Loucy (cell line): ENCODE measurements around the gene UBE2U.

ENCODE experiments used
- H2AFZ ChIP-seq: fragments of 200-600 bp; sonication (generic); 2 replicates; pipeline ENCODE4 v1.6.0; 2016; ENCODE audit warnings: antibody characterized with exemption, mild to moderate bottlenecking, low read length, moderate library complexity
- H3F3A ChIP-seq: fragments of 200-600 bp; 2 replicates; pipeline ENCODE4 v1.6.0; 2016; ENCODE audit warnings: antibody characterized with exemption, low read depth, mild to moderate bottlenecking
- H3K27me3 ChIP-seq: fragments of 200-600 bp; sonication (generic); 2 replicates; pipeline ENCODE4 v1.6.1; 2014; ENCODE audit warnings: low read length, mild to moderate bottlenecking; ENCODE audit not compliant: insufficient read depth, poor library complexity, severe bottlenecking
- H3K36me3 ChIP-seq: fragments of 200-600 bp; sonication (generic); 2 replicates; pipeline ENCODE4 v1.6.1; 2016; ENCODE audit warnings: low read length; ENCODE audit not compliant: insufficient read depth
- H3K4me1 ChIP-seq: fragments of 200-600 bp; sonication (generic); 2 replicates; pipeline ENCODE4 v1.5.1; 2014; ENCODE audit warnings: low read length, mild to moderate bottlenecking; ENCODE audit not compliant: insufficient read depth, poor library complexity, severe bottlenecking
- H3K4me2 ChIP-seq: fragments of 200-600 bp; sonication (generic); 2 replicates; pipeline ENCODE4 v1.6.0; 2014; ENCODE audit warnings: antibody characterized with exemption, low read length, low read depth, mild to moderate bottlenecking; ENCODE audit not compliant: poor library complexity, severe bottlenecking
- H3K4me3 ChIP-seq: fragments of 200-600 bp; sonication (generic); 2 replicates; pipeline ENCODE4 v1.5.1; 2014; ENCODE audit warnings: low read length, mild to moderate bottlenecking, mixed read lengths; ENCODE audit not compliant: poor library complexity, severe bottlenecking
- H3K79me2 ChIP-seq: fragments of 200-600 bp; sonication (generic); 2 replicates; pipeline ENCODE4 v1.6.1; 2014; ENCODE audit warnings: low read length; ENCODE audit not compliant: insufficient read depth
- H3K9ac ChIP-seq: fragments of 200-600 bp; sonication (generic); 2 replicates; pipeline ENCODE4 v1.6.0; 2014; ENCODE audit warnings: mild to moderate bottlenecking, low read depth, low read length, moderate library complexity; ENCODE audit not compliant: poor library complexity, severe bottlenecking
- H3K9me2 ChIP-seq: fragments of 200-600 bp; sonication (generic); replicated peaks from 2 replicates; pipeline ENCODE4 v1.6.1; 2016; ENCODE audit warnings: low read depth, low read length, mixed read lengths
- H3K9me3 ChIP-seq: fragments of 200-600 bp; sonication (generic); 2 replicates; pipeline ENCODE4 v1.6.1; 2014; ENCODE audit warnings: mild to moderate bottlenecking, antibody characterized with exemption, low read length, low read depth; ENCODE audit not compliant: insufficient read depth
- H4K20me1 ChIP-seq: fragments of 200-600 bp; sonication (generic); 2 replicates; pipeline ENCODE4 v1.6.0; 2014; ENCODE audit warnings: antibody characterized with exemption, low read length, mild to moderate bottlenecking; ENCODE audit not compliant: insufficient read depth, poor library complexity, severe bottlenecking
- EZH2phosphoT487 ChIP-seq: fragments of 200-600 bp; IDR thresholded peaks from 2 replicates; pipeline ENCODE4 v1.6.1; 2018; ENCODE audit warnings: antibody characterized with exemption, mild to moderate bottlenecking, moderate library complexity, borderline replicate concordance
- TF ChIP-seq, protein P1 (sequence below): fragments of 200-600 bp; sonication (generic); conservative IDR thresholded peaks from 2 replicates; pipeline ENCODE4 v1.5.1; 2014; ENCODE audit warnings: mild to moderate bottlenecking, antibody characterized with exemption, low read length

UBE2U gene

DNA sequence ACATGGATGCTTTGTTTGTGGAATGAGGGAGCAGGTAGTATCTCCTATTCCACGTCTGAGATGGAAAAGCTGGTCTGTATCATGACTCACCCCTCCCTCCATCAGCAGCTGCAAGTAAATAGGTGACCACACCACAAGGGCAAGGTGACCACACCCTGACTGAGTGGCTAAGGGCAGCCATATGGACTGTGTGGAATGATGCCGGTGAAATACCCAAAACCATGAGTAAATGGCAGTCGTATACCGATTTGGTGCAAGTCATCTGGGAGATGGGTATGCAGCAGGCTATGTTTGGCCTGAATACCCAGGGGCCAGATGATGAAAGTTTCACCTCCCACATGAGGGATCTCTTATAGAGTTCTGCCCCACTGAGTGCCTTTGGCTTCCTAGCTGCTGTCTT is 15.8 kb upstream of the UBE2U start:
- TF ChIP-seq, protein P1, sequence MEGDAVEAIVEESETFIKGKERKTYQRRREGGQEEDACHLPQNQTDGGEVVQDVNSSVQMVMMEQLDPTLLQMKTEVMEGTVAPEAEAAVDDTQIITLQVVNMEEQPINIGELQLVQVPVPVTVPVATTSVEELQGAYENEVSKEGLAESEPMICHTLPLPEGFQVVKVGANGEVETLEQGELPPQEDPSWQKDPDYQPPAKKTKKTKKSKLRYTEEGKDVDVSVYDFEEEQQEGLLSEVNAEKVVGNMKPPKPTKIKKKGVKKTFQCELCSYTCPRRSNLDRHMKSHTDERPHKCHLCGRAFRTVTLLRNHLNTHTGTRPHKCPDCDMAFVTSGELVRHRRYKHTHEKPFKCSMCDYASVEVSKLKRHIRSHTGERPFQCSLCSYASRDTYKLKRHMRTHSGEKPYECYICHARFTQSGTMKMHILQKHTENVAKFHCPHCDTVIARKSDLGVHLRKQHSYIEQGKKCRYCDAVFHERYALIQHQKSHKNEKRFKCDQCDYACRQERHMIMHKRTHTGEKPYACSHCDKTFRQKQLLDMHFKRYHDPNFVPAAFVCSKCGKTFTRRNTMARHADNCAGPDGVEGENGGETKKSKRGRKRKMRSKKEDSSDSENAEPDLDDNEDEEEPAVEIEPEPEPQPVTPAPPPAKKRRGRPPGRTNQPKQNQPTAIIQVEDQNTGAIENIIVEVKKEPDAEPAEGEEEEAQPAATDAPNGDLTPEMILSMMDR = no peak
- no peak for TF ChIP-seq EZH2phosphoT487

DNA sequence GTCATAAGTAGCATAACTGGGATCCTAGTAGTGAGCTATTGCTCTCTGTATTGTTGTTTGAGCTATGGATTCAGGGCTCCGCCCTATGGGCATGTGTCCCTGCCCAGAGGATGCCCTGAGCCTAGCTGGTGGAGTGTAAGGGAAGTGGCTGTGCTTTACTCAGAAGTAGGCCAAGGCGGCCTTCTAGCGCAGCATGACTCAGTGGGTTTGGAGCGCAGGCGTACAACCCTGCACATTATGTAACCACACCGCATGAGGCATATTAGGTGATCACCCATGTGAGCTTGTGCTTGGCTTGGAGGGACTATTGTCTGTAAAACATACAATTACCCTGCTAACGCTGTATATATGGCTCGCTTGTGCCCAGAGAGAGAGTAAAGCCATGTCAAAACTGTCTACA is 11.1 kb upstream of the UBE2U start:
- Histone ChIP-seq H3K9me3 (no peaks in the 10 kb centered on the region), H3K9me2 (no peaks in the 10 kb centered on the region), H3K4me3 (no peak overlapping the region), H3K4me2 (no peak overlapping the region), H3K36me3 (no peaks in the 10 kb centered on the region), H3K4me1 (no peaks in the 10 kb centered on the region), H3K27me3 (no peaks in the 10 kb centered on the region), H4K20me1 (no peaks in the 10 kb centered on the region), H3F3A (no peaks in the 10 kb centered on the region), H3K9ac (no peak overlapping the region), H3K79me2 (no peaks in the 10 kb centered on the region), H2AFZ (no peak overlapping the region)
- TF ChIP-seq EZH2phosphoT487 = no peak
- TF ChIP-seq, protein P1 = no peak

More for the DNA sequence above, 15.8 kb upstream of the UBE2U start:
- no peaks in the 10 kb centered on the region for H3K9me2 ChIP-seq
- H3K4me2 ChIP-seq = no peak overlapping the region
- H3F3A ChIP-seq = no peaks in the 10 kb centered on the region
- H3K36me3 ChIP-seq = no peaks in the 10 kb centered on the region
- H3K27me3 ChIP-seq = no peaks in the 10 kb centered on the region
- no peak overlapping the region for H2AFZ ChIP-seq
- no peaks in the 10 kb centered on the region for H4K20me1 ChIP-seq
- peaks cover 6% of the 10 kb centered on the region for H3K4me1 ChIP-seq
- no peaks in the 10 kb centered on the region for H3K9me3 ChIP-seq
- no peak overlapping the region for H3K4me3 ChIP-seq
- no peak overlapping the region for H3K9ac ChIP-seq
- no peaks in the 10 kb centered on the region for H3K79me2 ChIP-seq

DNA sequence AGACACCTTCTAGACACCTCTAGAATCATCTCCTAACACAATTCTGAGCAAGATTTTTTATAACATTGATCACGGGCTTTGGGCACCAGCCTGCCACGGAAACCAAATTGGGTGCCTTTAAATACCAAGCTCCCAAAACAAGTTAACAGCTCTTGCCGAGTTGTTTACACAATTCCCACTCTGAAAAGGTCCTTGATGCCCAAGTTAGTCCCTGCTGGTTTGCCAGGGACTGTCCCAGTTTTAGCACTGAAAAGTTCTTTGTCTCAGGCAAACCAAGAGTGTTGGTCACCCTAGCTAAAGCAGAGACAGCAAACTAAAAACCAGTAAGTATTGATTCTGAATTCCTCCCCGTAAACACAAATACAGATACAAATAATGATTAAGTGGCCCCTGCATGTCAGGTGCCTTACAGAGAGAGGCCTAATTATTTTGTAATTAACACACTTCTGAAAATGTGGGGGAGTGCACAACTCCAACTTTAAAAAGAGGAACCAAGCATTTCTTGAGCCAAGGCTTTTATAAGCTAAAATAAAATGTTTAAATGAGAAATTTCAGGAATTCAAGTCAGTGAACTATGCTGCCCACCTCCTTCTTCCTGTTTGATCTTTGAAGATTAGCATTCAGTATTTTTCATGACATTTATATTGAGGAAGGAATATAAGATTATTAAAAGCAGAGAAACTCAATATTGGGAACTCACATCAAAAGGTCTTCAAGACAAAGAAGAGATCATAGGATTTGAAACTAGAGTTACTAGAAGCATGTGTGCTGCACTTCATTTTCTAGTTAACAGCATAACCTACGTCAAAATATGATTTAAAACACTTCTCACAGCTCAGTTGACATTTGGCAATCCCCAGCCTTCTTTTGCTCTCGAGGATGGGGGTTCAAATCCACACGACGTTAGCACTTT is 9.0 kb upstream of the UBE2U start:
- TF ChIP-seq EZH2phosphoT487 = no peak
- TF ChIP-seq, protein P1 = no peak
- Histone ChIP-seq H3F3A (no peaks in the 10 kb centered on the region), H3K79me2 (no peaks in the 10 kb centered on the region), H3K4me2 (no peak overlapping the region), H3K36me3 (no peaks in the 10 kb centered on the region), H4K20me1 (no peaks in the 10 kb centered on the region), H2AFZ (no peak overlapping the region), H3K9me3 (no peaks in the 10 kb centered on the region), H3K27me3 (no peaks in the 10 kb centered on the region), H3K4me1 (no peaks in the 10 kb centered on the region), H3K9ac (no peak overlapping the region), H3K4me3 (no peak overlapping the region), H3K9me2 (no peaks in the 10 kb centered on the region)
